Left cardiac atrium (tissue), 4 donors: ENCODE measurements around the gene DZIP1. TPM values are rescaled to one million over a fixed set of nuclear protein-coding genes. Genes with fewer than 3 reads are reported as not detected.
"Not testable (repeated sequence)": the region's sequence is repeated elsewhere in the genome, so short reads cannot be mapped to it uniquely, and the experiment has no call there.

Experiments
- ATAC-seq, 2 donors: fragments of 200-7000 bp; cut with Tn5 transposase; one replicate each; pipeline ENCODE4 v1.9.1; 2020; ENCODE audit warnings: mild to moderate bottlenecking in 2 of 2, moderate library complexity in 2 of 2
- DNase-seq: peaks from one replicate; pipeline ENCODE4 v3.0.0-alpha.2; 2020
- intact Hi-C, 2 donors: fragments of 100-400 bp; cut with DNase I; formaldehyde crosslinking; loops; one replicate each; pipeline versions ENCODE4 v1.14.1 to v1.15.1; 2022 to 2023
- long read RNA-seq: library from polyadenylated mRNA; unstranded; transcript quantifications from one replicate; pipeline ENCODE4 v2.0.0, GENCODE V29; 2021
- total RNA-seq, 2 donors: library from RNA; stranded (reverse); fragmentation: NEBNext Ultra II Directional; extraction: Animal tissue kit (Norgen Biotek cat#: 25700); gene quantifications; one replicate each; pipeline ENCODE4 v1.2.1, GENCODE V29; 2021
- donor health status: DM: no; HTN: yes; CAD: no.
- donor health status: DM: no; HTN: yes; CAD: no; lungs with severe emphysema.
- donor health status: DM: yes; HTN: yes; CAD: no.
- donor health status: Dilated cardiomyopathy.

DZIP1 gene
- total RNA-seq: 1 to 10 TPM; 5.4 to 7.6 TPM
- long read RNA-seq: 0 reads

DNA sequence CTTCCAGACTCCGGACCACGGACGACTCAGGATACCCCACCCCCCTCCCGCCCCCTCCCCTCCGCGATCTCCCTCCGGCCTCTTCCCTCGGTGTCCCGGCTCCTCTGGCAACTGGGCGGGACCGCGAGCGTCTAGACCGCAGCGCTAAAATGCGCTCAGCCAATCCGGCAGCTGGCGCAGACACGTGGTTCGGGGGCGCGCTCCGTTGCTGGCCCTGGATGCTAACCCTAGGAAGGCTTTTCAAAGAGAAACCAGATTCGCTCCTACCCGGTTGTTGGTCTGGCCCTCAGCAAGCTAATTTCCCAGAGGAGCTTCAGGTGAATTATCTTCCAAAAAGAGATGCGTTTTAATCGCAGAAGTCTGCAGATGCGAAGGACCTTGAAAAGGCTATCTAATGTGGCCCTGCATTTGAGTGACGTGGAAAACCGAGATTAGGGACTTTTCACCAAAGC is at the start of gene DZIP1:
DZIP1 (minus strand) TSS at position 106 of the 452 bp plus-strand sequence. CDS start 2,677 bp downstream, outside the sequence.
- ATAC-seq: peak; percentile 90 to 96
- DNase-seq: peak; percentile 84
- intact Hi-C loops: no loop called here

DNA sequence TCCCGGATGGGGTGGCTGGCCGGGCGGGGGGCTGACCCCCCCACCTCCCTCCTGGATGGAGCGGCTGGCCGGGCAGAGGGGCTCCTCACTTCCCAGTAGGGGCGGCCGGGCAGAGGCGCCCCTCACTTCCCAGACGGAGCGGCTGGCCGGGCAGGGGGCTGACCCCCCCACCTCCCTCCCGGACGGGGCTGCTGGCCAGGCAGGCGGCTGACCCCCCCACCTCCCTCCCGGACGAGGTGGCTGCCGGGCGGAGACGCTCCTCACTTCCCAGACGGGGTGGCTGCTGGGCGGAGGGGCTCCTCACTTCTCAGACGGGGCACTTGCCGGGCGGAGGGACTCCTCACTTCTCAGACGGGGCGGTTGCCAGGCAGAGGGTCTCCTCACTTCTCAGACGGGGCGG is 46.5 kb upstream of the DZIP1 start:
- intact Hi-C loops, ATAC-seq, DNase-seq: not testable (repeated sequence)

DNA sequence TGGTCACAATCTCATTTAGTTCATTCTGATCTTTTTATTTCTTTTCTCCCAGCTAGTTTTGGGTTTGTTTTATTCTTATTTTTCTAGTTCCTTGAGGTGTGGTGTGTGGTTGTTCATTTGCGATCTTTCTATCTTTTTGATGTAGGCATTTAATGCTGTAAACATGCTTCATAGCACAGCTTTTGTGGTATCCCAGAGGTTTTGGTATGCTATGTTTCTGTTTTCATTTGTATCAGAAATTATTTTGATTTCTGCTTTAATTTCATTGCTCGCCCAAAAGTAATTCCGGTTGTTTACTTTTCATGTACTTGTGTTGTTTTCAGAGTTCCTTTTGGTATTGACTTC is 45.0 kb upstream of the DZIP1 start:
- intact Hi-C loops: no loop called here
- no peak for ATAC-seq
- DNase-seq: no peak

DNA sequence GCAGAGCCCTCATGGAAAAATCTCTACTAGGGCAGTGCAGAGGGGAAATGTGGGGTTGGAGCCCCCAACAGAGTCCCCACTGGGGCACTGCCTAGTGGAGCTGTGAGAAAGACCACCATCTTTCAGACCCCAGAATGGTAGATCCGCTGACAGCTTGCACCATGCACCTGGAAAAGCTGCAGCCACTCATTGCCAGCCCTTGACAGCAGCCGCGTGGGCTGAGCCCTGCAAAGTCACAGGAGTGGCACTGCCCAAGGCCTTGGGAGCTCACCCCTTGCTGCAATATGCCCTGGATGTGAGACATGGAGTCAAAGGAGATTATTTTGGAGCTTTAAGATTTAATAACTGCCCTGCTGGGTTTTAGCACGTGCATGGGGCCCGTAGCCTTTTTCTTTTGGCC is 40.5 kb upstream of the DZIP1 start:
- DNase-seq, ATAC-seq, intact Hi-C loops: not testable (repeated sequence)

DNA sequence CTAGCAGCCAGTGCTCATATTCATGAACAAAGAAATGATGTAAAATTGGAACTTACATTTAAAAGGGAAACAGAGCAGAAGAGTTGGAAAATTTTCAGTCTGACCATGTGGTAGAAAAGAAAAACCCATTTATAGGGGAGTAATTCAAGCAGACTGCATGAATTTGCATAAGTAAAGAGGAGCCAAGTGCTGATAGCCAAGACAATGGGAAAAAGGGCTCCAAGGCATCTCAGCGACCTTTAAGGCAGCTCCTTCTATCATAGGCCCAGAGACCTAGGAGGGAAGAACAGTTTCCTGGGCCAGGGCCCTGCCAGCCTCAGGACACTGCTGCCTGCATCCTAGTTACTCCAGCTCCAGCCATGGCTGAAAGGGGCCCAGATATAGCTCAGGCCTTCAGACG is 39.9 kb upstream of the DZIP1 start:
- DNase-seq (no peak), ATAC-seq (peak in 1 of 2 donors; percentile 18)
- intact Hi-C loops: no loop called here

DNA sequence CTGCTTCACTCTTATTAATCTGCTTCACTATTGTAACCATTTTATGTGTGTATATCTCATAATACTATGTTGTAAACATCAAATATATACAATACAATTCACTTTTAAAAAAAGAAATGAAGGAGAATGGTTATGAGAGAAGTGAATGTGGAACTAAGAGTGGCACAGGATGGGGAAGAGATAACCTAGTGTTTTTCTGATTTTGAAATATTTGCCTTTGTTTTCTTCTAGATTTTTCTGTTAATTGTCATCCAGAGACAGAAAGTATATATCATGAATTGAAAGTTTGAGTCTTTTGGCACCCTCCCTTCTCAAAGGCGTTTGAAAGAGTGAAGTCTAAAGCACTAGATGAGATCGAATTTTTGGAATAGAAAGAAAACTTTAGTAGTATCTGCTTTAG is 35.2 kb upstream of the DZIP1 start:
- DNase-seq (no peak), ATAC-seq (no peak)
- intact Hi-C loops: no loop called here

GRCh38 chr13:95678967-95679366 is 34.5 kb upstream of the DZIP1 start:
- intact Hi-C loops: no loop called here
- DNase-seq (no peak), ATAC-seq (no peak)

DNA sequence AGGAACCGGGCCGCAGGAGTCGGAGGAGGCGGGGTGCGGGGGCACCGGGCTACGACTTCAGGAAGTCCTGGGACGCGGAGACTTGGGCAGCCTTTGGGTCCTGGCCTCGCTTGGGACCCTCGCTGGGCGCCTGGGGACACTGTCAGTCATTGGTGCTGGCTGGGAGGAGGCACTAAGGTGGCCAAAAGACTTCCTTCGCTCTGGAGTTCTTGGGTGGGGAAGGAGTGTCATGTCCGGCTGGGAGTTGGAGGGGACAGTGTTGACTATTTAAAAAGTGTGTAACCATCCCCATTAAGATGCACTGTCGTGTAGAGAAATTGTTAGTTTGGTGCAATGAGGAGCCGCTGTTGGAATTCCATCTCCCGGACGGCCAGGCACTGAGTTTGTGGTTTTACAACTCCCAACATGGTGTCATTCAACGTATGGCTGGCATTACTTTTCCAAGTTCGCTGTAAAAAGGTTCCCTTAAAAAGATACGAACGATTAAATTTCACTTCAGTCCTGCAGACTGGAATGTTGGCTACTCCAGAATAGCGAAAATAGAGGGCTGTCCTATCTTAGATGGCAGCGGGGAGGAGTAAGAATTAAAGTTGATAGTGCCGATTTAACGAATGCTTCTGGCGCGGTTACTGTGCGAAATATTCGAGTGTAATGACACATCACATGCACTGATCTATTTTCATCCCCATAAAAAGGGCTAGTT is 33.2 kb upstream of the DZIP1 start:
- ATAC-seq: peak; percentile 2 to 4
- intact Hi-C loops: no loop called here
- DNase-seq: no peak

DNA sequence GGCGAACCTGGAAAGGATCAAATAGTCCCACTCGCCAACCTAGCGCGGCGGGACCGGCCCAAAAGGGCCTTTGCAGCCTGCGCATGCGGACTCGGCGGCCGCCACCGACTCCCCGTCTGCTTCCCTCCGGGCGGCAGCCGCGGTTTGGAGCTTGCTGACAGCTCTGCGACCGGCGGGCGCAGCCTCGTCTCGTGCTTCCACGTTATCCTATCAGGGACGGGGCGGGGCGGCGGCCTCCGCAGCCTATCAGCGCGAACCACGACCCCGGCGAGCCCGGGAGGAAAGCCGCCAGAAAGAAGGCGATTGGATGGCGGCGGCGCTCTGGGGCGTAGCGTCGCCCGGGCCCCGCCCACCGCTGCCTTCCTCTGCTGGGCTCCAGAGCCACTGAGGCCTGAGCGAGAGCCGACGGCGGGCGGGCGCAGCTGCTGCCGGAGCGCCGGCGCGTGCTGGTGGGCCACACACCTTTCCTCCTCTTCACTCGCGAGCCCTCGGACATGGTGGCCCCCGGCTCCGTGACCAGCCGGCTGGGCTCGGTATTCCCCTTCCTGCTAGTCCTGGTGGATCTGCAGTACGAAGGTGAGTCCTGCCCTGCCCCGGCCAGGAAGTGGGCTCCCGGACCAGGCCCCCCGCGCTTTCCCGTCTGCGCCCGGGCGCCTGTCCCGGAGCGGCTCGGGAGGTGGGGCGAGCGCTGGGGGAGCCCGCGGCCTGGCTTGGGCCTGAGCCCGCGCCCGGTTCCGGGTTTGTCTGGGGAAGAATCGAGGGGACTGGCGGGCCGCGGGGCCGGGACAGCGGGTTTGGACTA is 32.5 kb upstream of the DZIP1 start, which contains the start of gene DNAJC3:
DNAJC3 (plus strand) TSS at position 378 of the 802 bp plus-strand sequence; CDS start at position 495, 117 bp downstream.
- ATAC-seq (peak; percentile 98), DNase-seq (peak; percentile 100)
- intact Hi-C loops: no loop called here

- intact Hi-C loops: no loop called here
- ATAC-seq (no peak), DNase-seq (peak; percentile 41)
These were observed 31.7 kb upstream of the DZIP1 start for GRCh38 chr13:95676105-95676761.

GRCh38 chr13:95671597-95671996 is 27.1 kb upstream of the DZIP1 start:
- DNase-seq: no peak
- intact Hi-C loops: no loop called here
- no peak for ATAC-seq

DNA sequence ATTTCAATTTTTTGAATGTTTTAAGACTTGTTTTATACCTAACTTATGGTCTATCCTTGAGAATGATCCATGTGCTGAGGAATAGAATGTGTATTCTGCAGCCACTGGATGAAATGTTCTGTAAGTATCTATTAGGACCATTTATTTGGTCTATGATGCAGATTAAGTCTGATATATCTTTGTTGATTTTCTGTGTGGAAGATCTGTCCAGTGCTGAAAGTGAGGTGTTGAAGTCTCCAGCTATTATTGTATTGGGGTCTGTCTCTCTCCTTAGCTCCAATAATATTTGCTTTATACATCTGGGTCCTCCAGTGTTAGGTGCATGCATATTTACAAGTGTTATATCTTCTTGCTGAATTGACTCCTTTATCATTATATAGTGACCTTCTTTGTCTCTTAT is 22.7 kb upstream of the DZIP1 start:
- intact Hi-C loops: loop anchor here in 1 of 2 donors (10.0 kb wide), 1 partner anchor 132 kb away; no protein-coding TSS in a partner anchor
- not testable (repeated sequence) for ATAC-seq, DNase-seq

- ATAC-seq: no peak
- DNase-seq: no peak
- intact Hi-C loops: loop anchor here in 1 of 2 donors (10.0 kb wide), 1 partner anchor 126 kb away; no protein-coding TSS in a partner anchor
These were observed 16.6 kb upstream of the DZIP1 start for GRCh38 chr13:95660981-95661581.

GRCh38 chr13:95659500-95659899 is 15.0 kb upstream of the DZIP1 start:
- no peak for DNase-seq
- no peak for ATAC-seq
- intact Hi-C loops: no loop called here

DNA sequence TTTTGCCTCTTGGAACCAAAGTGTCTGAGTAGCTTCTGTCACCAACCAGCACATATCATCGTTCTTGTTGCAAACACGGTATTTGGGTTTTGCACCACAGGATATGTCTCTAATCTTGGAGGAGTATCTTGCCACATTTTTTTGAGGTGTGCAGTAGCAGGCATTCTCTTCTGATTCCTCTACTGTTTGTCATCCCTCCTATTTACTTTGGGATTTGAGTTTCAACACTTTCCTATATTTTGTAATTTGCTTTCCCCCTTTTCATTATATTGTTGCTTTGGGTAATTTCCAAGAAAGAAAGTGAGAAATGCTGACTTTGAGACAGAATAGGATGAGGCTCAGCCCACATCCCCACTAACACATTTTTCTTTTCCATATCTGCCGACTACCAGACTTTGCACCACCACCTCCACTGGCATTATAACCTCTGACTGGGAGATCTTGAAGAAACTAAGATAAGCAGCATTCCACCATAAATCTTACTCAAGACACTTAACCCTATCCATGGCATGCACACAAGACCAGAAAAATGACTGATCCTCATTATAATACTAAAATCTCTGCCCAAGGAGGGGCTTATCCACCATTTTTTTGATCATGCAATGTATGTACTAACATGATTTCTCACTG is 12.0 kb upstream of the DZIP1 start:
- DNase-seq: no peak
- ATAC-seq: no peak
- intact Hi-C loops: no loop called here

GRCh38 chr13:95652821-95653220 is 8.3 kb upstream of the DZIP1 start:
- DNase-seq (no peak), ATAC-seq (peak; percentile 61 to 65)
- intact Hi-C loops: no loop called here

- ATAC-seq (no peak), DNase-seq (no peak)
- intact Hi-C loops: no loop called here
These were observed 7.8 kb upstream of the DZIP1 start for GRCh38 chr13:95652244-95652764.

- intact Hi-C loops: no loop called here
- DNase-seq (no peak), ATAC-seq (no peak)
These were observed 6.2 kb upstream of the DZIP1 start for GRCh38 chr13:95650696-95651095.

GRCh38 chr13:95647321-95647720 is 2.8 kb upstream of the DZIP1 start:
- no peak for DNase-seq
- intact Hi-C loops: no loop called here
- no peak for ATAC-seq
